Endothelial cell (in vitro differentiated cells): Measurements from ENCODE around the gene ICAM5. TPM values are rescaled to one million over a fixed set of nuclear protein-coding genes. Genes with fewer than 3 reads are reported as not detected.
"Not testable (repeated sequence)": the region's sequence is repeated elsewhere in the genome, so short reads cannot be mapped to it uniquely, and the experiment has no call there.

ENCODE experiments used
- DNase-seq: peaks from one replicate; pipeline ENCODE4 v3.0.0; 2021; ENCODE audit warnings: low spot score
- H3K27ac Mint-ChIP-seq: one replicate; pipeline ENCODE4 v1.8.0; 2021; ENCODE audit warnings: mixed read lengths, inconsistent platforms; ENCODE audit not compliant: unreplicated experiment
- H3K27me3 Mint-ChIP-seq: one replicate; pipeline ENCODE4 v1.8.0; 2021; ENCODE audit warnings: mild to moderate bottlenecking, moderate library complexity, mixed read lengths, inconsistent platforms; ENCODE audit not compliant: unreplicated experiment
- H3K36me3 Mint-ChIP-seq: one replicate; pipeline ENCODE4 v1.8.0; 2021; ENCODE audit warnings: mild to moderate bottlenecking, low read depth, mixed read lengths, inconsistent platforms; ENCODE audit not compliant: unreplicated experiment
- H3K4me1 Mint-ChIP-seq: one replicate; pipeline ENCODE4 v1.8.0; 2021; ENCODE audit warnings: mild to moderate bottlenecking, mixed read lengths, inconsistent platforms; ENCODE audit not compliant: unreplicated experiment
- H3K4me3 Mint-ChIP-seq: one replicate; pipeline ENCODE4 v1.8.0; 2021; ENCODE audit warnings: mild to moderate bottlenecking, mixed read lengths, inconsistent platforms; ENCODE audit not compliant: unreplicated experiment
- H3K9me3 Mint-ChIP-seq: one replicate; pipeline ENCODE4 v1.8.0; 2021; ENCODE audit warnings: mixed read lengths, inconsistent platforms; ENCODE audit not compliant: unreplicated experiment
- total RNA-seq: library from RNA; stranded (reverse); fragmentation: NEBNext Ultra II Directional; extraction: Animal tissue kit (Norgen Biotek cat#: 25700); gene quantifications from one replicate; pipeline ENCODE4 v1.2.1, GENCODE V29; 2021; ENCODE audit not compliant: unreplicated experiment
- TF ChIP-seq, protein P1 (sequence below): fragments of 200-600 bp; sonication (generic); IDR thresholded peaks from one replicate; pipeline ENCODE4 v1.5.0; 2021; ENCODE audit warnings: antibody characterized with exemption; ENCODE audit not compliant: unreplicated experiment

The ICAM5 gene
- total RNA-seq, 1 donor from 2014 or later = not detected

DNA sequence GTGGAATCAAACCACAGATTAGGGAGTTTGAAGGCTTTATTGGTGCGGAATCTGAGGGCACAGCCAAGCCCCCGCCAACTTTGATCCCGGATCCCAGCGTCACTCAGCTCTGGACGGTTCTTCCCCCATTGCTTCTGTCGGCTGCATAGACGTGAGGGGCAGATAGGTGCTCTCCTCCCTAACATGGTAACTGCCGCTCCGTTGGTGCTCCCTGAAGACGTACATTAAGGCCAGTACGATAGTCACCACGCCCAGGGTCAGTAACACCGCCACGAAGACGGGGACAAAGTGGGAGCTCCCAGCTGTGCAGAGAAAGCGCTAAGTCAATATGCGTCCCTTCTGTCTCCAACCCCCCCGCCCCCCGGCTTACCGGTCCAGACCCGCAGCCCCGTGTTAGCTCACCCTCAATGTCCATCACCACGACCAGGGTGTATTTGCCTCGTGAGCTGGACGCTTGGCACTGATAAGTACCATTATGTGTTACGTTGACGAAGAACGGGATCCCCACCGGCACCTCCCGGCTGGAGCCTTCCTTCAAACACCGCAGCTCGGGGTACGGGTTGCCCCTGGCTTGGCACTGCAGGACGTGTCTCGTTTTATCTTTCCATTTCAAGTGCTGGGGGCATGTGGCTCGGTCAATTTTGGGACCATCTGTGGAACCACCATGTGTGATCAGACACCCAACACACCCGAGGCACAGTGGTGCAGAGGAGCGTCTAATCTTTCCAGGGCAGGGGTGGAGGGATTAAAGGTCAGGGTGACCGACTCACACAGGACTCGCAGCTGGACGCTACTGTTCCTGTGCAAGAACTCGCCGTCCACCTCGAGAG, 44.2 kb downstream of the ICAM5 start:
- DNase-seq = peak; percentile 25
- peaks cover 11% of the 10 kb centered on the region for H3K4me1 Mint-ChIP-seq
- no peaks in the 10 kb centered on the region for H3K9me3 Mint-ChIP-seq
- peak overlapping the region; percentile 92 for H3K27ac Mint-ChIP-seq
- H3K27me3 Mint-ChIP-seq = peaks cover 20% of the 10 kb centered on the region
- H3K36me3 Mint-ChIP-seq = peaks cover 18% of the 10 kb centered on the region
- H3K4me3 Mint-ChIP-seq = peak overlapping the region; percentile 96
- TF ChIP-seq, protein P1, sequence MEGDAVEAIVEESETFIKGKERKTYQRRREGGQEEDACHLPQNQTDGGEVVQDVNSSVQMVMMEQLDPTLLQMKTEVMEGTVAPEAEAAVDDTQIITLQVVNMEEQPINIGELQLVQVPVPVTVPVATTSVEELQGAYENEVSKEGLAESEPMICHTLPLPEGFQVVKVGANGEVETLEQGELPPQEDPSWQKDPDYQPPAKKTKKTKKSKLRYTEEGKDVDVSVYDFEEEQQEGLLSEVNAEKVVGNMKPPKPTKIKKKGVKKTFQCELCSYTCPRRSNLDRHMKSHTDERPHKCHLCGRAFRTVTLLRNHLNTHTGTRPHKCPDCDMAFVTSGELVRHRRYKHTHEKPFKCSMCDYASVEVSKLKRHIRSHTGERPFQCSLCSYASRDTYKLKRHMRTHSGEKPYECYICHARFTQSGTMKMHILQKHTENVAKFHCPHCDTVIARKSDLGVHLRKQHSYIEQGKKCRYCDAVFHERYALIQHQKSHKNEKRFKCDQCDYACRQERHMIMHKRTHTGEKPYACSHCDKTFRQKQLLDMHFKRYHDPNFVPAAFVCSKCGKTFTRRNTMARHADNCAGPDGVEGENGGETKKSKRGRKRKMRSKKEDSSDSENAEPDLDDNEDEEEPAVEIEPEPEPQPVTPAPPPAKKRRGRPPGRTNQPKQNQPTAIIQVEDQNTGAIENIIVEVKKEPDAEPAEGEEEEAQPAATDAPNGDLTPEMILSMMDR = no peak

DNA sequence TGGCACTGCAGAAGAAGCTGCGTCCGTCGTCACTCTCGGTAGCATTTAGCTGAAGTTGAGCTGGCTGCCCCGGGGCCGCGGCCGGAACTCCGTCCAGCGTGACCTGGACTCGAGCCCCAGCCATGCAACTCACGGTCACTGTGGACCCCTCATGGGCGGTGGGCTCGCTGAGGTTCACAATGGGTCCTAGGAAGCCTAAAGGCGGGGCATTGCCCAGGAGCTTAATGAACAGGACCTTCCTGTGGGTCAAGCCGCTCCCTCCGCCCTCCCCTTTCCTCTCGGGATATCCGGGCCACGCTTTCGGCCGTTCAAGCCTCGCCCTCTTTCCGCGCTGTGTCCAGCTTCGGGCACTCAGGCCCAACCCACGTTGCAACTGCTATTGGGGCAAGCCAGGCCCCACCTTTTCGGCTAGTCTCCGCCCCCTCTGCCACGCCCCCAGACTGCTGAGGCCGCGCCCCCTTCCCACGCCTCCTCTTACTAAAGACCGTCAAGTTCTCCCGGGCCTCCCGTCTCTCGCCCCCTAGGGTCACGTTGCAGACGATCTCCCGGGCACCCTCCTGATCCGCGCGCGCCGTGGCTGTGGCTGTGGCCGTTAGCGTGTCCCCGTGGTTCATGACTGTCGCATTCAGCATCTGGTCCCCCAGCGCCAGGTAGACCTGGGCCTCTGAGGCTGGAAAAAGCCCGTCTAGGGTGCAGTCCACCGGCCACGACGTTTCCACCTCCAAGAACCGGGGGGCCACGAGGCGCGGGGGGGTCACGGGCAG, 45.0 kb downstream of the ICAM5 start:
- Mint-ChIP-seq H3K4me1 (peaks cover 13% of the 10 kb centered on the region), H3K27me3 (peaks cover 17% of the 10 kb centered on the region), H3K36me3 (peaks cover 18% of the 10 kb centered on the region), H3K27ac (peak overlapping the region; percentile 74), H3K4me3 (peak overlapping the region; percentile 96), H3K9me3 (no peaks in the 10 kb centered on the region)
- TF ChIP-seq, protein P1 = no peak
- peak; percentile 97 for DNase-seq

DNA sequence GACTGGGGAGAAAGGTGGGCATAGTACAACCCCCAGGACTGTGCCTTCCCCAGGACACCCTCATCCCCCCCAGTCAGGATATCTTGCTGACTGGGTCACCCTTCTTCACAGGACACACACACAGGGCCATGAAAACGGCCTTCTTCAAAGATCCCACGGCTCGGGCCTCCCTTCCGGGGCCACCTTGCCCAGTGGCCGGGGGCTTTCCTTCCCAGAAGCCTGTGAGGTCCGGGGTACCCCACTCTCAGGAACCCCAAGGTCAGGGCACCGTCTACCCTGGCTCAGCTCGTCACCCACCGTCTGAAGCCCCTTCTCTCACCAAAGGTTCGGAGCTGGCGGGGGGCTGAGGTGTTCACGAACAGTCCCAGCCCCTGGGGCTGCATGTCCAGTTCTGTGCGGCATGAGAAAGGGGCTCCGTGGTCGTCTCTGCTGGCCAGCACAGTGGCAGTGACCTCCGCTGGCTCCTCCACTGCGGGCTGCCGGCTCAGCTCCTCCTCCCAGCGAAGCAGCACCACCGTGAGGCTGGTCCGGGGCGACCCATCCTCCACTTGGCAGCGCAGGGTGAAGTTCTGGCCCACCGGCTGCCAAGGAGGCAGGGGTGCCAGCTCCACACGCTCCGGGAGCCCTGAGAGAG, 45.7 kb downstream of the ICAM5 start:
- no peak overlapping the region for H3K4me3 Mint-ChIP-seq
- peaks cover 14% of the 10 kb centered on the region for H3K36me3 Mint-ChIP-seq
- H3K4me1 Mint-ChIP-seq = peaks cover 13% of the 10 kb centered on the region
- H3K9me3 Mint-ChIP-seq = no peaks in the 10 kb centered on the region
- H3K27ac Mint-ChIP-seq = no peak overlapping the region
- peaks cover 17% of the 10 kb centered on the region for H3K27me3 Mint-ChIP-seq
- TF ChIP-seq, protein P1 = no peak
- DNase-seq = peak; percentile 18

DNA sequence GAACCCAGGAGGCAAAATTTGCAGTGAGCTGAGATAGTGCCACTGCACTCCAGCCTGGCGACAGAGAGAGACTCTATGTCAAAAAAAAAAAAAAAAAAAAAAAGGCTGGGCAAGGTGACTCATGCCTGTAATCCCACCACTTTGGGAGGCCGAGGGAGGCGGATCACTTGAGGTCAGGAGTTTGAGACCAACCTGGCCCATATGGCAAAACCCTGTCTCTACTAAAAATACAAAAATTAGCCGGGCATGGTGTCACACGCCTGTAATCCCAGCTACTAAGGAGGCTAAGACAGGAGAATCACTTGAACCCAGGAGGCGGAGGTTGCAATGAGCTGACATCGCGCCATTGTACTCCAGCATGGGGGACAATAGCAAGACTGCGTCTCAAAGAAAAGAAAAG, 47.0 kb downstream of the ICAM5 start:
- not testable (repeated sequence) for DNase-seq, H3K27ac Mint-ChIP-seq, H3K4me3 Mint-ChIP-seq, H3K9me3 Mint-ChIP-seq
- Mint-ChIP-seq H3K27me3 (peaks cover 17% of the 10 kb centered on the region), H3K36me3 (peaks cover 14% of the 10 kb centered on the region), H3K4me1 (peaks cover 13% of the 10 kb centered on the region)

DNA sequence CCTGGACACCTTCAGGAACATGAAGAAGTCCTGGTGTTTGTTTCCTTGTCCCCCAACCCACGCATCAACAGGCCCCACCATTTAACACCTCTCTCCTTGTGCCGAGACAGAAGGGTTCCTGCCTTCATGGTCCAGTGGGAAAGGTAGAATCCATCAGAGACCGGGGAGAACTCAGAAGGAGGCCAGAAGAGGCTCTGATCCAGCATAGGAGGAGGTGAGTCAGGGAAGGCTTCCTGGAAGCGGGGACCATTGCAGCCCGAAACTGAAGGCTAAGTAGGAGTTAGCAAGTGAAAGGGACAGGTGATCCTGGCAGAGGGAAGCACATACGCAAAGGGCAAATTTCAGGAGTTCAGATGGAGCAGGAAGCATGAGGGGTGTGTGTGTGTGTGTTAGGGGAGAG, 49.2 kb downstream of the ICAM5 start:
- no peak overlapping the region for H3K27ac Mint-ChIP-seq

More for the DNA sequence above, 49.2 kb downstream of the ICAM5 start:
- Mint-ChIP-seq H3K27me3 (peaks cover 12% of the 10 kb centered on the region), H3K4me1 (peaks cover 4% of the 10 kb centered on the region), H3K36me3 (peaks cover 7% of the 10 kb centered on the region), H3K9me3 (no peaks in the 10 kb centered on the region), H3K4me3 (peak overlapping the region; percentile 49)
- DNase-seq = no peak
- TF ChIP-seq, protein P1 = no peak
